Stomach smooth muscle (tissue), 2 donors: ENCODE results near the gene SMIM3.
"Not testable (repeated sequence)": the region's sequence is repeated elsewhere in the genome, so short reads cannot be mapped to it uniquely, and the experiment has no call there.

Experiments used
- H3K27ac ChIP-seq: one replicate; pipeline ENCODE4 v1.7.0; 2013; ENCODE audit warnings: mild to moderate bottlenecking, low read length, inconsistent platforms
- H3K27me3 ChIP-seq, 2 donors: one replicate each; pipeline ENCODE4 v1.7.0; 2013; ENCODE audit warnings: low read length in 2 of 2; ENCODE audit not compliant: insufficient read depth in 2 of 2, control insufficient read depth in 1 of 2
- H3K36me3 ChIP-seq, 2 donors: one replicate each; pipeline ENCODE4 v1.7.0; 2013; ENCODE audit warnings: low read length in 2 of 2; ENCODE audit not compliant: control insufficient read depth in 2 of 2, insufficient read depth in 2 of 2
- H3K4me1 ChIP-seq: one replicate; pipeline ENCODE4 v1.7.0; 2013; ENCODE audit warnings: low read length; ENCODE audit not compliant: control insufficient read depth, insufficient read depth
- H3K4me3 ChIP-seq, 2 donors: one replicate each; pipeline ENCODE4 v1.7.0; 2013; ENCODE audit warnings: low read length in 2 of 2
- H3K9ac ChIP-seq, 2 donors: one replicate each; pipeline ENCODE4 v1.7.0; 2013; ENCODE audit warnings: low read length in 2 of 2, mild to moderate bottlenecking in 1 of 2
- H3K9me3 ChIP-seq, 2 donors: one replicate each; pipeline ENCODE4 v1.7.0; 2013; ENCODE audit warnings: low read length in 2 of 2; ENCODE audit not compliant: control insufficient read depth in 2 of 2
- donor health status: healthy.
- donor health status: Pancreatic carcinoma.

SMIM3 gene, protein sequence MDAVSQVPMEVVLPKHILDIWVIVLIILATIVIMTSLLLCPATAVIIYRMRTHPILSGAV

GRCh38 chr5:150778517-150779396, at the start of gene SMIM3:
SMIM3 (plus strand) TSS chr5:150778757; CDS start chr5:150795441, 16,684 bp downstream.
- H3K4me1 ChIP-seq = peaks cover 56% of the 10 kb centered on the region
- peak within 1 kb of the TSS; percentile 97 for H3K27ac ChIP-seq
- H3K9ac ChIP-seq = peak within 1 kb of the TSS; percentile 86 to 96
- no peaks in the 10 kb centered on the region for H3K9me3 ChIP-seq
- peak within 1 kb of the TSS; percentile 78 to 93 for H3K4me3 ChIP-seq
- no peaks in the 10 kb centered on the region for H3K36me3 ChIP-seq
- no peaks in the 10 kb centered on the region for H3K27me3 ChIP-seq

DNA sequence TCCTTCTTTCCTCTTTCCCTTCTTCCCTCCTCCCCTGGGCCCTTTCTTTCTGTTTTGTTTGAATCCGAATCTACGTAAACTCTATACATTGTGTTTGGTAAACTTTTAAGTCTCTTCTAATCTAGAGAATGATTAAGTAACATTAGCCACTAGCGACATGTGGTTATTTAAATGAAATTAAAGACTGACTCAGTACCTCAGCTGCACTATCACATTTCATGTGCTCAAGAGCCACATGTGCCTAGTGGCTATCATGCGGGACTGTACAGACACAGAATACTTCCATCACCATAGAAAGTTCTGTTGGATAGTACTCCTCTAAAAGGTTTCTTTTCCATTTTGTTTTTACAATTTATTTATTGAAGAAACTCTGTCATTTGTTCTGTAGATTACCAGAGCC, 48.7 kb upstream of the SMIM3 start:
- Histone ChIP-seq H3K27me3 (no peaks in the 10 kb centered on the region), H3K9me3 (no peaks in the 10 kb centered on the region), H3K9ac (no peak overlapping the region), H3K27ac (no peak overlapping the region), H3K4me1 (no peaks in the 10 kb centered on the region), H3K4me3 (no peak overlapping the region), H3K36me3 (peaks cover 40 to 54% of the 10 kb centered on the region in 2 donors)

DNA sequence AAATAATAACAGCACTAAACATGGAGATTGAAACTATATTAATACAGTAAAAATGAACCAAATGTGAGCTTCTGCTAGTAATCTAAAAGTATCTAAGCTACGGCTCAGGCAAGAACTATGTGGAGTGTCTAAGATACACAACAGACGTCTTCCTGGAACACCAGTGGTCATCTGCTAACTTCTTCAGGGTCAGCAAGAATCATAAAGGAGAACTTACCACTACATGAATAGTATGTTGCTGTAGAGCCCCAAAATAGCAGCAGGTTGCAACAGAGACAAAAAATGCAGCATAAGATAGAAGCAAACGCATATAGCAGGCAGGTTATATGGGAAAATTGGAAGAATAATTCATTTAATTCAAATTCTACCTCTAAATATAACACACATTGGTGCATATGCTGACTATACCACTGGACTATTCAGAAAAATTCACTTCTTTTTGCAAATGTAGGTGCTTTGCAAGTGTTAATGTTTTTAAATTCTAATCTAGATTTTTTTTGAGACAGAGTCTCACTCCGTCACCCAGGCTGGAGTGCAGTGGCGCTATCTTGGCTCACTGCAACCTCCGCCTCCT, 46.8 kb upstream of the SMIM3 start:
- no peaks in the 10 kb centered on the region for H3K9me3 ChIP-seq
- no peaks in the 10 kb centered on the region for H3K27me3 ChIP-seq
- H3K9ac ChIP-seq = no peak overlapping the region
- H3K4me1 ChIP-seq = no peaks in the 10 kb centered on the region
- H3K4me3 ChIP-seq = no peak overlapping the region
- no peak overlapping the region for H3K27ac ChIP-seq
- peaks cover 34 to 44% of the 10 kb centered on the region in 2 donors for H3K36me3 ChIP-seq

DNA sequence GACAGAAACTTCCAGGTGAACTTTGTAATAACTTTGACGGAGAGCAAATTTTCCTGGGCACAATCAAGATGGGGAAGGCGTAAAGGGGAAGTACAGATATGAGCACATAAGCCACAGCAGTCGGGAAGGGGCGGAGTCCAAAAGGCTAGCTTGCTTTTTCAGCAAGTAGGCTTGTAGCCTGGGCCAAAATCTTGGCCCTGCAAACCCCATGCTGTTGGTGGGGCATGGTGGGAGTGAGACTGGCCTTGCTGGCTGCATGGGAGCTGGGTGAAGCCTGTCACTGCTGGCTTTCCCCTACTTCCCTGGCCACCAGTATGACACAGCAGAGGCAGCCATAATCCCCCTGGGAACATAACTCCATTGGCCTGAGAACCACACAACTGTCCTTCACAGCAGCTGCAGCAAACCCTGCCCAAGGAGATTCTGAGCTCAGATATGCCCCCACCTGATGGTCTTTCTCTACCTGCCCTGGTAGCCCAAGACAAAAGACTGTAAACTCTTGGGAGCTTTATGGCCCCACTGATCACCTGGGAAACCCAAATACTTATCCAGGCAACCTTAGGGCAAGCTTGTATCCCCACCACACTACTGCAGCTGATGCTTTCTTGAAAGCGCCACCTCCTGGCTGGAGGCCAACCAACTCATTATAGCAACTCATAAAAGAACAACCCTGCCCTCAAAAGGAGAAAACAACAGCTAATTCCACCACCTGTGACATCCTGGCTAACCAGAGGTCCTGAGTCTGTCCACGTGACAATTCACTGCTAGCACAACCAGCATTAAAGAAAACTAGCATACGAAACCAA, 43.8 kb upstream of the SMIM3 start:
- Histone ChIP-seq H3K9me3 (no peaks in the 10 kb centered on the region), H3K4me1 (no peaks in the 10 kb centered on the region), H3K27ac (no peak overlapping the region), H3K27me3 (no peaks in the 10 kb centered on the region), H3K9ac (no peak overlapping the region), H3K36me3 (peaks cover 29 to 32% of the 10 kb centered on the region in 2 donors), H3K4me3 (no peak overlapping the region)

DNA sequence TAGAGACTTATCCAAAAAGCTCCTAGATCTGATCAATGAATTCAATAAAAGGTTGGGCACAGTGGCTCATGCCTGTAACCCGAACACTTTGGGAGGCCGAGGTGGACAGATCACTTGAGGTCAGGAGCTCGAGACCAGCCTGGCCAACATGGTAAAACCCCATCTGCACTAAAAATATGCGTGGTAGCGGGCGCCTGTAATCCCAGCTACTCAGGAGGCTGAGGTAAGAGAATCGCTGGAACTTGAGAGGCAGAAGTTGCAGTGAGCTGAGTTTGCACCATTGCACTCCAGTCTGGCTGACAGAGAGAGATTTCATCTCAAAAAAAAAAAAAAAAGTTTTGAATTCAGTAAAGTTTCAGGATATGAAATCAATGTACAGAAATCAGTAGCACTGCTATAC, 39.7 kb upstream of the SMIM3 start:
- H3K9ac ChIP-seq = no peak overlapping the region
- H3K9me3 ChIP-seq = no peaks in the 10 kb centered on the region
- no peaks in the 10 kb centered on the region for H3K27me3 ChIP-seq
- no peak overlapping the region for H3K4me3 ChIP-seq
- no peaks in the 10 kb centered on the region for H3K4me1 ChIP-seq
- no peak overlapping the region for H3K27ac ChIP-seq
- peaks cover 0 to 10% of the 10 kb centered on the region in 2 donors for H3K36me3 ChIP-seq

DNA sequence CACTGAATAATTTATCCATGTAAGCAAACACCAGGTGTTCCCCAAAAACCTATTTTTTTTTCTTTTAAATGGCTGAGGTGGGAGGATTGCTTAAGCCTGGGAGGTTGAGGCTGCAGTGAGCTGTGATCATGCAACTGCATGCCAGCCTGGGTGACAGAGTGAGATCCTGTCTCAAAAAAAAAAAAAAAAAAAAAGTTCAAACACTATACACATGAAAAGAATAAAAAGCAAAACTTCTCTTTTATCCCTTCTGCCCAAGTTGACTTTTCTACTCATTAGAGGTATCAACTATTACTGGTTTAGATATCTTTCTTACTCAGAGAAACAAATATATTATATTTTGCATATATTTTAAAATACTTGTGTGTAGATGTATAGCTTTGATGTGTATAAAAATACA, 37.6 kb upstream of the SMIM3 start:
- no peaks in the 10 kb centered on the region for H3K4me1 ChIP-seq
- no peak overlapping the region for H3K9ac ChIP-seq
- peaks cover 0 to 5% of the 10 kb centered on the region in 2 donors for H3K36me3 ChIP-seq
- H3K4me3 ChIP-seq = no peak overlapping the region
- no peaks in the 10 kb centered on the region for H3K27me3 ChIP-seq
- no peak overlapping the region for H3K27ac ChIP-seq
- no peaks in the 10 kb centered on the region for H3K9me3 ChIP-seq

DNA sequence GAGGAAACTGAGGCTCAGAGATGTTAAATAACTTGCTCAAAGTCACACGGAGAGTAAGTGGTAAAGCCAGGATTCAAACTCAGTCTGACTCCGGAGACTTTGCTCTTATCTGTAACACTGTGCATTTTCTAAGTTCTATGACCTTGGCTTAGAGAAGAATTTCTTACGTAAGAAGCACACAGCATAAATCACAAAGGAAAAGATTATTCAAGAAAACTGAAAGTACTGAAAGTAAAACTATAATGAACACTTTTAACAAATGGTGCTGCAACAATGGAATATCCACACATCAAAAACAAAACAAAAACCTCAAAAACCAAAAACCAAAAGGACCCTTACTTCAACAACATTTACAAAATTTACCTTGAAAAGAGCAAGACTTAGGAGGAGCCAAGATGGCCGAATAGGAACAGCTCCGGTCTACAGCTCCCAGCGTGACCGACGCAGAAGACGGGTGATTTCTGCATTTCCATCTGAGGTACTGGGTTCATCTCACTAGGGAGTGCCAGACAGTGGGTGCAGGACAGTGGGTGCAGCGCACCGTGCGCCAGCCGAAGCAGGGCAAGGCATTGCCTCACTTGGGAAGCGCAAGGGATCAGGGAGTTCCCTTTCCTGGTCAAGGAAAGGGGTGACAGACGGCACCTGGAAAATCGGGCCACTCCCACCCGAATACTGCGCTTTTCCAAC, 36.0 kb upstream of the SMIM3 start:
- H3K4me1 ChIP-seq, H3K36me3 ChIP-seq, H3K27me3 ChIP-seq, H3K27ac ChIP-seq, H3K9me3 ChIP-seq, H3K4me3 ChIP-seq, H3K9ac ChIP-seq: not testable (repeated sequence)

- not testable (repeated sequence) for H3K9me3 ChIP-seq, H3K9ac ChIP-seq, H3K27ac ChIP-seq, H3K4me1 ChIP-seq, H3K27me3 ChIP-seq, H3K36me3 ChIP-seq, H3K4me3 ChIP-seq
Measured at GRCh38 chr5:150743142-150743488, 35.4 kb upstream of the SMIM3 start.

DNA sequence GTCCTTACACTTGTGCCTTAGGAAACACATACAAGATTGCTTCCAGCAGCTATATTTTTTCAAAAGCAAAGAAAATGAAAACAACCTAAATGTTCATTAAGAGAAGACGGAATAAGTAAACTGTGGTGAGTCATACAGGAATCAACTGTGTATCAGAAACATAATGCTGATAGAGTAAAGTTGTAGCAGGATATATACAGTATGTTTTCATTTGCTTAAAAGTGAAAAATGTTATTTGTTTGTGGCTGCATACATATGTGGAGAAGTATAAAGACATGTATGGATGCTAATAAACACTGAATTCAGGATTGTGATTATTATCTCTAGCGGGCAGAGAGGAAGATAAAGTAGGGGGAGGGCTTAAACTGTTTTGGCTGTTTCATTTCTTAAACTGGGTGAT, 28.1 kb upstream of the SMIM3 start:
- Histone ChIP-seq H3K9me3 (no peaks in the 10 kb centered on the region), H3K9ac (no peak overlapping the region), H3K36me3 (peaks cover 10 to 27% of the 10 kb centered on the region in 2 donors), H3K27me3 (no peaks in the 10 kb centered on the region), H3K27ac (no peak overlapping the region), H3K4me1 (no peaks in the 10 kb centered on the region), H3K4me3 (no peak overlapping the region)

- H3K36me3 ChIP-seq = peaks cover 12 to 30% of the 10 kb centered on the region in 2 donors
- H3K9me3 ChIP-seq = no peaks in the 10 kb centered on the region
- no peak overlapping the region for H3K27ac ChIP-seq
- H3K4me3 ChIP-seq = no peak overlapping the region
- H3K9ac ChIP-seq = no peak overlapping the region
- no peaks in the 10 kb centered on the region for H3K27me3 ChIP-seq
- H3K4me1 ChIP-seq = no peaks in the 10 kb centered on the region
Measured at GRCh38 chr5:150751096-150751891, 27.3 kb upstream of the SMIM3 start.
